22Rv1 (cell line): Measurements from ENCODE around the gene UVRAG.

Experiments
- ZFX ChIP-seq: fragments of 450-650 bp; IDR thresholded peaks from 2 replicates; pipeline ENCODE4 v1.6.1; 2017; ENCODE audit warnings: antibody characterized with exemption, borderline replicate concordance
- TF ChIP-seq, protein P1 (sequence below): fragments of 450-650 bp; IDR thresholded peaks from 2 replicates; pipeline ENCODE4 v1.5.1; 2017; ENCODE audit warnings: mild to moderate bottlenecking

- TF ChIP-seq, protein P1, sequence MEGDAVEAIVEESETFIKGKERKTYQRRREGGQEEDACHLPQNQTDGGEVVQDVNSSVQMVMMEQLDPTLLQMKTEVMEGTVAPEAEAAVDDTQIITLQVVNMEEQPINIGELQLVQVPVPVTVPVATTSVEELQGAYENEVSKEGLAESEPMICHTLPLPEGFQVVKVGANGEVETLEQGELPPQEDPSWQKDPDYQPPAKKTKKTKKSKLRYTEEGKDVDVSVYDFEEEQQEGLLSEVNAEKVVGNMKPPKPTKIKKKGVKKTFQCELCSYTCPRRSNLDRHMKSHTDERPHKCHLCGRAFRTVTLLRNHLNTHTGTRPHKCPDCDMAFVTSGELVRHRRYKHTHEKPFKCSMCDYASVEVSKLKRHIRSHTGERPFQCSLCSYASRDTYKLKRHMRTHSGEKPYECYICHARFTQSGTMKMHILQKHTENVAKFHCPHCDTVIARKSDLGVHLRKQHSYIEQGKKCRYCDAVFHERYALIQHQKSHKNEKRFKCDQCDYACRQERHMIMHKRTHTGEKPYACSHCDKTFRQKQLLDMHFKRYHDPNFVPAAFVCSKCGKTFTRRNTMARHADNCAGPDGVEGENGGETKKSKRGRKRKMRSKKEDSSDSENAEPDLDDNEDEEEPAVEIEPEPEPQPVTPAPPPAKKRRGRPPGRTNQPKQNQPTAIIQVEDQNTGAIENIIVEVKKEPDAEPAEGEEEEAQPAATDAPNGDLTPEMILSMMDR = no peak
- no peak for TF ChIP-seq ZFX
Observed at GRCh38 chr11:76162336-76163288, 347.6 kb downstream of the UVRAG start.
